Stimulated activated CD4-positive, alpha-beta T cell treated with anti-CD3 and anti-CD28 coated beads, Interleukin-12 subunit alpha, Interleukin-12 subunit beta, amount 100 ng/mL, for 48 hours (primary cell): ENCODE results near the gene ZNF33B.
A peak's percentile ranks its signal among the peaks of the same experiment; 100 is the strongest.
"Not testable (repeated sequence)": the region's sequence is repeated elsewhere in the genome, so short reads cannot be mapped to it uniquely, and the experiment has no call there.

ENCODE experiments used
- DNase-seq, 3 donors: peaks; one replicate each; pipeline ENCODE4 v3.0.0-alpha.2; 2020; ENCODE audit warnings: low read depth in 2 of 3, low spot score in 1 of 3

ZNF33B gene

DNA sequence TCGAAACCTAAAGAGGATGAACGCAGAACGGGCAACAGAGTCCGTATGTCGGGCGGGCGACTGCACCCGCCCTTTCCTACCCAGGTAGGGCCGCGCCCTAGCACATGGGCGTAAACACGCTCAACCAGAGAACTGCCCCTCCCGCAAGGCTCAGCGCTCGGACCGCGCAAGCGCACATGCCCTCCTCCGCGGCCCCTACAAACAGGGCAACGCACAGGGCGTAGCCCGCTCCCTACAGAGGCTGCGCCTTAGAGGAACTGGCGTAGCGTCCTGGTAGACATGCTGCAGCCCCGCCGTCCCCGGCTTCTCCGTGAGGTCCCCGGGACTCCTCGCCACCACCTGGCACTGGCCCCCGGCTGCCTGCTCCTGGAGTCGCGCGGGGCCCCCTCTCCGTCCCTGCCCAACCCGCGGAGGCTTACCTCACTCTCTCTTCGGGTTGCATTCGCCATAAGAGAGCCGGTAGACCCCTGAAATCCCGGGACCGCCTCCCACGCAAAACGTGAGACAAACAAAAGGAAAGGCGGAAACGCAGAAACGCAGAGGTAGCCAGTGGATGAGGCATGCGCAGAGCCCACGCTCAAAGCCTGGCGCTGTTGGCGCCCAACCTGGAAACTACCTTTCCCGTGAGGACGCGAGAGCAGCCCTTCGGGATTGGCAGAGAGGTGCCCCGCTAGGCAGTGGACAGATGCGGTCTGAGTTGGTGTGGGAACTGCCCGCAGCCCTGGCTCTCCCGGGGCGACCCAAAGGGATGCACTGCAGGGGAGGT, at the start of gene ZNF33B:
Gene ZNF33B, minus strand, starts transcription at position 516 of the 766 bp plus-strand sequence. CDS start 1,642 bp downstream, outside the sequence.
- peak; percentile 88 to 94 (median 89) for DNase-seq

- DNase-seq: no peak
Observed at GRCh38 chr10:42684517-42684916, 46.1 kb upstream of the ZNF33B start.

DNA sequence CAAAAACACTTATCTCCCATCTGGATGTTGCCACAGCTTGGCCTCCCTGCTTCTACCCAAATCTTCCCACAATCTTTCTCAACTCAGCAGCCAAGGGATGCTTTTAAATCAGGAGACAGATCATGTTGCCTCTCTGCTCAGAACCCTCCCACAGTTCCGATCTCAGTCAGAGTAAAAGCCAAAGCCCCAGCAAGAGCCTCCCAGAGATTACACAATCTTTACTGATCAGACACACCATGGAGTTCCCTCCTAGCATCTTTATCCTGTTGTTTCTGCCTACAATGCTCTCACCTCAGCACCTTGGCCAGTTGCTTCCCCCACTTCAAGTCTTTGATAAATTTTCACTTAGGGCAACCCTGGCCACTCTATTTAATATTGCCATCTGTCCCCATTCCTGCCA, 41.9 kb upstream of the ZNF33B start:
- DNase-seq: no peak

- not testable (repeated sequence) for DNase-seq
Observed at GRCh38 chr10:42665181-42665979, 27.0 kb upstream of the ZNF33B start.

GRCh38 chr10:42654419-42654818, 16.0 kb upstream of the ZNF33B start:
- no peak for DNase-seq

- no peak for DNase-seq
Observed at GRCh38 chr10:42652858-42653257, 14.5 kb upstream of the ZNF33B start.

- no peak for DNase-seq
Observed at GRCh38 chr10:42650374-42650773, 12.0 kb upstream of the ZNF33B start.

DNA sequence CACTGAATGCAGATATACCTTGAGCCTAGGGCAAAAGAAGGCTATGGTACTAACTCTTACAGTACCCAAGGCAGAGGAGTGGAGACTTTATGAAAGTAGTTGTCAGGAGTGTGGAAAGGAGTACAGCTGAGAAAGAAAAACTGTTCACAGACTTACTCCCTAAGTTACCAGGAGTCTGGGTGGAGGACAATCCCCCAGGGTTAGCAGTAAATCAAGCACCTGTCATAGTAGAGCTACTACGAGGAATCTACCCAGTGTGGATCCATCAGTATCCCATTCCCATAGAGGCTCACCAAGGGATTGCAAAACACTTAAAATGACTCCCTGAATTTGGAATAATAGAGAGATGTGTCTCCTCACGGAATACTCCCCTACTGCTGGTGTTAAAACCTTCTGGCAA, 10.1 kb upstream of the ZNF33B start:
- DNase-seq: no peak

- no peak for DNase-seq
Observed at GRCh38 chr10:42646687-42647640, 8.6 kb upstream of the ZNF33B start.

DNA sequence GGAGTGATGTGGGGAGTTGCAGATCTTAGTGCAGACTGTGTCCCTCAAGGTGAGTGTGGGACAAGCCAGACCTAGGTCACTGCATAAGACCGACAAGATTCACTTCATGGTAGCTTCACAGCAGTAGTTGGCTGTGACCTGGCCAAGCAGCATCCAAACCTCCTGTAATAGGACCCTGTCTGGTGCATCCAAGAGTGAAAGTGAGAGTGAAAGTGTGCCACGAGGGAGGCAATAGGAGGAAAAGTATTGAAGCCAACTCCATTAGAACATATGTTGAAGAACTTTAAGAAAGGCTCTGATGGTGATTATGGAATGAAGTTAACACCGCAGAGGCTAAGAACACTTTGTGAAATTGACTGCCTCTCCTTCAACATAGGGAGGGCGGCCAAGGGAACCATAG, 7.8 kb upstream of the ZNF33B start:
- DNase-seq: no peak

- no peak for DNase-seq
Observed at GRCh38 chr10:42645516-42645915, 7.1 kb upstream of the ZNF33B start.

- no peak for DNase-seq
Observed at GRCh38 chr10:42645103-42645502, 6.7 kb upstream of the ZNF33B start.

- no peak for DNase-seq
Observed at GRCh38 chr10:42640610-42641229, 2.4 kb upstream of the ZNF33B start.

DNA sequence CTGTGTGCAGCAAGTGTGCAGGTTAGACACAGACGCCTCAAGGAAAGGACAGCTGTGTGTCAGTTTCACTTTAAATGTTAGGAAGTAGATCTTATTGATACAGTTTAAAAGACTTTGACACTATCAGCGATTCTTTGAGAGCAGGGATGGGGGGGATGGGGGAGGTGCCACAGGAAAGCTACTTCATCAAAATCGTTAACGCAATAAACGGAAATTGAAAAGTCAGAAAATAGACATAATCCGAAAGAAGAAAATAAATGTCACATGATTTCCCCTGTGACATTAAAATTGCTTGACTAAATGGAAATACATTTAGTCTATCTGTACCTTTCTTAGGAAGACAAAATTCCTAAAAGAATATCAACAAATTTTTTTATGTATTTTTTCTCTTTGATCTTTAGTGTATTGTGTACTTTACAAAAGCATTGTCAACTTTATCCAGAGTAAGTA, 476 bp upstream of the ZNF33B start:
- DNase-seq: no peak

GRCh38 chr10:42637648-42638054, 719 bp downstream of the ZNF33B start:
- DNase-seq: peak in 1 of 3 donors; percentile 0

- no peak for DNase-seq
Observed at GRCh38 chr10:42637142-42637541, 1.2 kb downstream of the ZNF33B start.

DNA sequence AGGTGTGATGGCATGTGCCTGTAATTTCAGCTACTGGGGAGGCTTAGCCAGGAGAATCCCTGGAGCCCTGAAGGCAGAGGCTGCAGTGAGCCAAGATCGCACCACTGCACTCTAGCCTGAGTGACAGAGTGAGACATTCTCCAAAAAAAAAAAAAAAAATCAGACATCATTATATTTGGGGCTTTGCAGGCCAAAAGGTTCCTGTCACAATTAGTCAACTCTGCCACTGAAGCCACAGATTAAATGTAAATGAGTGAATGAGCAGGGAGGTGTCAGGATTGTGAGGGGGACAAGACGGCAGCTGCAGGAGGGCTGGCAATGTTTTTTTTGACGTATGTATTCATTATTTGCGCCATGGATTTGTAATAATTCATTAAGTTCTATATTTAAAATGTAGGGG, 3.3 kb downstream of the ZNF33B start:
- no peak for DNase-seq

GRCh38 chr10:42632564-42632963, 5.8 kb downstream of the ZNF33B start:
- DNase-seq: no peak

DNA sequence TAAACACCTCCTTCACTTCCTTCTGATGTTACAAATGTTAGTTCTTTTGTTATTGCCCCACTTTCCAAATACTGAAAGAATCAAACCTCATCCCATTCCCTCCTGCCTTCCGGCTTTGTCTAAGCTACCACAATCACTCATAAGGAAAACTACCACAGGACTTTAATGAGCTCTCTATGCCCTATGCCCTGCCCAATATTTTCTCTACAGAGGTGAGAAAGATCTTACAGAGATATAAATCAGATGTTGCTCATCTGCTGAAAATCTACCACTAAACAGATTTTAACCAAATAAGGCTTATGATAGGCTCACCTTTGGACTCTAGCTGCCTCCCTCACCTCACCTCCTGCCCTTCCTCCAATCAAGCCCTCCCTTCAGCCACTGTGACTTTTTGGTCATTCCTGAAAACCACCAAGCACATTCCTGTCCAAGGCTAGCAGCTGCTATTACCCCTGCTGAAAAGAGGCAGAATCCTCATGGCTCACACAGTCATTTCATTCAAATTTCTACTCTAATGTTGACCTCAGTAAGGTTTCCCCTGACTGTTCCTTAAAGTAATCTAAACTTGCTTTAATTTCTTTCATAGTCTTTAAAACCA, 7.7 kb downstream of the ZNF33B start:
- DNase-seq: no peak

DNA sequence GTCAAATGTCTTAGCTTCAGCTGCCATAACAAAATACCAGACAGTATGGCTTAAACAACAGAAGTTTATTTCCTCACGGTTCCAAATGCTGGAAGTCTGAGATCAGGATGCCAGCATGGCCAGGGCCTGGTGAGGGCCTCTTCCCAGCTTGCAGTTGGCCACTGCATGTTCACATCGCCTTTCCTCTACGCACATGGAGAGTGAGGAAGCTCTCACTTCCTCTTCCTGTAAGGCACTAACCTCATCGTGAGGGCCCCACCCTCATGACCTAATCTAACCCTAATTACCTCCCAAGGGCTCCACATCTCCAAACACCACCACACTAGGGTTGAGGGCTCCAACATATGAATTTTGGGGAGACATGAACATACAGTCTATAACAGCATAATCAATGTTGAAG, 14.4 kb downstream of the ZNF33B start:
- no peak for DNase-seq
